ENCODE measurements around the gene PIGV. TPM values are rescaled to one million over a fixed set of nuclear protein-coding genes. Genes with fewer than 3 reads are reported as not detected.

Gene PIGV
- total RNA-seq, 1 donor = 16.8 TPM

- TF ChIP-seq, protein P1, sequence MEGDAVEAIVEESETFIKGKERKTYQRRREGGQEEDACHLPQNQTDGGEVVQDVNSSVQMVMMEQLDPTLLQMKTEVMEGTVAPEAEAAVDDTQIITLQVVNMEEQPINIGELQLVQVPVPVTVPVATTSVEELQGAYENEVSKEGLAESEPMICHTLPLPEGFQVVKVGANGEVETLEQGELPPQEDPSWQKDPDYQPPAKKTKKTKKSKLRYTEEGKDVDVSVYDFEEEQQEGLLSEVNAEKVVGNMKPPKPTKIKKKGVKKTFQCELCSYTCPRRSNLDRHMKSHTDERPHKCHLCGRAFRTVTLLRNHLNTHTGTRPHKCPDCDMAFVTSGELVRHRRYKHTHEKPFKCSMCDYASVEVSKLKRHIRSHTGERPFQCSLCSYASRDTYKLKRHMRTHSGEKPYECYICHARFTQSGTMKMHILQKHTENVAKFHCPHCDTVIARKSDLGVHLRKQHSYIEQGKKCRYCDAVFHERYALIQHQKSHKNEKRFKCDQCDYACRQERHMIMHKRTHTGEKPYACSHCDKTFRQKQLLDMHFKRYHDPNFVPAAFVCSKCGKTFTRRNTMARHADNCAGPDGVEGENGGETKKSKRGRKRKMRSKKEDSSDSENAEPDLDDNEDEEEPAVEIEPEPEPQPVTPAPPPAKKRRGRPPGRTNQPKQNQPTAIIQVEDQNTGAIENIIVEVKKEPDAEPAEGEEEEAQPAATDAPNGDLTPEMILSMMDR (IDR thresholded peaks at IDR 0.05; ENCODE audit: insufficient read depth, low read depth, low read length) = peak; percentile 16
- DNase-seq (ENCODE audit: low read depth) = no peak
- no peak overlapping the region for H3K4me3 ChIP-seq (ENCODE audit: low read depth, low read length)
These were observed 33.1 kb downstream of the PIGV start for GRCh38 chr1:26820784-26821269.

DNA sequence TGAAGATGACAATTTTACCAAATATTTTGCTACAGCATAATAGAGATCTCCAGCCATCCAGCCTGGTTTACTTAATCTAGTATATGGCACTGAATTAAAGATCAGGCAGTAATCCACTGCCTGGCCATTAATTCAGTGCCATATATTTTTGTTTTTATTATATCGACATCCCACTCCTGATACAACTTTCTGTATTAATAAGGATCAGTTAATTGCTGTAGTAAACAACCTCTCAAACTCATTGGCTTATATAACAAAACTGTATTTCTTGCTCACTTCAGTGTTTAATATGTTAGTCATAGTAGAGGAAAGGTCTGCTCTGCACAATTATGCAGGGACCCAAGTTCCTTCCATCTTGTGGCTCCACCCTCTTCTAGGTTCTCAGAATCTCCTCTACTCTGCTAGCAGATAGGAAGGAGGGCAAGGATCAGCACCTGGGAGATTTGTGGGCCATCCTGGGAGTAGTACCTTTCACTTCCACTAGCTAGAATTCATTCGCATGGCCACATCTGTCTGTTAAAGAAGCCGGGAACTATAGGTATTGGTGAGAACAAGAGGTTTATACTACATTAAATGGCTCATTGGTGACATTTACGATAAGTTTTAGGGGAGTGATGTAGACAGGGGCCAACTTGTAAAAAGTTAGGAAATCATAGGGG is 35.1 kb downstream of the PIGV start:
- TF ChIP-seq, protein P1 (IDR thresholded peaks at IDR 0.05; ENCODE audit: insufficient read depth, low read depth, low read length) = no peak
- H3K4me3 ChIP-seq (ENCODE audit: low read depth, low read length) = no peak overlapping the region
- no peak for DNase-seq (ENCODE audit: low read depth)

DNA sequence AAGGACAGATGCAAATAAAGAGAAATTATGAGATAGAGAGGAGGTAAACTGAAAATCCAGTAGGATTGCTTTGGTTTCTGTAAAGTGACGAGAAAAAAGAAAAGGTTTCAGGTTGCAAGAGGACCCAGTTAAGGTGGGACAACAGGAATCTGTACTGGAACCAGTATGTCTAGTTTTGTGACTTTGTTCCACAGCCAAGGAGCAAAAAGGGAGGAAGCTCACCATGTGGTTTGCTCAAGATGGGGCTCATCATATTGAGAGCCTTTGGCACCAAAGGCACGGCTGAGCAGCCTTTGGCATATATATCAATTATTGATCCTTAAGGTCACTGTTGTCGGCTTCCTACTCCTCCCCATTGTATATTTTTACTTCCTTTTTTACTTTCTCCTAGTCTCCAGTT is 37.0 kb downstream of the PIGV start:
- TF ChIP-seq, protein P1 (IDR thresholded peaks at IDR 0.05; ENCODE audit: insufficient read depth, low read depth, low read length) = no peak
- H3K4me3 ChIP-seq (ENCODE audit: low read depth, low read length) = no peak overlapping the region
- DNase-seq (ENCODE audit: low read depth) = no peak

- TF ChIP-seq, protein P1 (IDR thresholded peaks at IDR 0.05; ENCODE audit: insufficient read depth, low read depth, low read length) = peak; percentile 43
- DNase-seq (ENCODE audit: low read depth) = no peak
- H3K4me3 ChIP-seq (ENCODE audit: low read depth, low read length) = peak within 1 kb of the TSS; percentile 74
These were observed 38.7 kb downstream of the PIGV start, which contains the start of gene ZDHHC18 for GRCh38 chr1:26826261-26827105. Gene ZDHHC18, plus strand, starts transcription at chr1:26826688. Its CDS starts 117 bp downstream, at chr1:26826805.

DNA sequence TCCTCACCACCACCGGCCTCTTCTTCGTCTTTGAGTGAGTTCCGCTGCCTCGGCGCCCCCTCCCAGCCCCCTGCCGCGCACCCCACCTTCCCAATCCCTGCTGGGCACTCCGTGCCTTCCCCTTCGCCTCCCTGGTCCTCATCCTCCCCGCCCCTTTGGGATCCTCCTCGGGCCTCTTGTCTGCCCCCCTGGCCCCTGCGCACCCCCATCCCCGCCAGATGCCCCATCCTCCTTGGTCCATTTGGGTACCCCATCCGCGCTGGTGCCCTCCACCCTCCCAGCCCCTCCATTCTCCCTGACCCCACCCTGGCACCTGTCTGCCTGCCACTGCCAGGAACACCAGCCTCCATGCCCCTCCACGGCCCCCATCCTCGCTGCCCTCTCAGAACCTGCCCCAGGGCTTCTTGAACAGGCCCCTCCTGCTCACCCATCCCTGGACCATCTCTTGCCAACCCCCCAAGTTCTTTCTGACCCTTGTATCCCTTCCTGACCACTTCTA is 39.4 kb downstream of the PIGV start:
- H3K4me3 ChIP-seq (ENCODE audit: low read depth, low read length) = peak overlapping the region; percentile 74
- TF ChIP-seq, protein P1 (IDR thresholded peaks at IDR 0.05; ENCODE audit: insufficient read depth, low read depth, low read length) = no peak
- no peak for DNase-seq (ENCODE audit: low read depth)

- TF ChIP-seq, protein P1 (IDR thresholded peaks at IDR 0.05; ENCODE audit: insufficient read depth, low read depth, low read length) = no peak
- H3K4me3 ChIP-seq (ENCODE audit: low read depth, low read length) = peak overlapping the region; percentile 74
- no peak for DNase-seq (ENCODE audit: low read depth)
These were observed 39.9 kb downstream of the PIGV start for GRCh38 chr1:26827663-26828062.
